HepG2 (cell line): ENCODE results near the gene ABT1. TPM values are rescaled to one million over a fixed set of nuclear protein-coding genes. Genes with fewer than 3 reads are reported as not detected.
A peak's percentile ranks its signal among the peaks of the same experiment; 100 is the strongest.

Experiments
- ELF3 ChIP-seq: IDR thresholded peaks from 2 replicates; pipeline ENCODE4 v1.6.1; 2016; ENCODE audit warnings: missing genetic modification reagents, missing compliant biosample characterization
- HES4 ChIP-seq: sonication (generic); formaldehyde crosslinking; IDR thresholded peaks from 2 replicates; pipeline ENCODE4 v1.9.0; 2021; ENCODE audit warnings: mild to moderate bottlenecking, missing genetic modification reagents, borderline replicate concordance
- HOXA5 ChIP-seq: sonication (generic); formaldehyde crosslinking; IDR thresholded peaks from 2 replicates; pipeline ENCODE4 v1.4.0; 2020; ENCODE audit warnings: missing genetic modification reagents
- KDM5B ChIP-seq: sonication (generic); formaldehyde crosslinking; IDR thresholded peaks from 2 replicates; pipeline ENCODE4 v1.4.0; 2020; ENCODE audit warnings: missing genetic modification reagents, mild to moderate bottlenecking, borderline replicate concordance
- MEF2D ChIP-seq: sonication (generic); formaldehyde crosslinking; IDR thresholded peaks from 2 replicates; pipeline ENCODE4 v1.5.1; 2020; ENCODE audit warnings: mild to moderate bottlenecking, missing genetic modification reagents
- NFE2 ChIP-seq: sonication (generic); formaldehyde crosslinking; IDR thresholded peaks from 2 replicates; pipeline ENCODE4 v1.4.0; 2020; ENCODE audit warnings: missing genetic modification reagents
- NRL ChIP-seq: sonication (generic); formaldehyde crosslinking; IDR thresholded peaks from 2 replicates; pipeline ENCODE4 v1.5.0; 2020; ENCODE audit warnings: missing genetic modification reagents, mild to moderate bottlenecking, moderate library complexity, borderline replicate concordance
- SMAD3 ChIP-seq: sonication (generic); formaldehyde crosslinking; IDR thresholded peaks from 2 replicates; pipeline ENCODE4 v1.4.0; 2020; ENCODE audit warnings: missing genetic modification reagents
- TFDP1 ChIP-seq: IDR thresholded peaks from 2 replicates; pipeline ENCODE4 v1.6.1; 2016; ENCODE audit warnings: missing compliant biosample characterization, missing genetic modification reagents, borderline replicate concordance
- TP53 ChIP-seq: sonication (generic); formaldehyde crosslinking; conservative IDR thresholded peaks from 2 replicates; pipeline ENCODE4 v1.4.0; 2020; ENCODE audit warnings: missing genetic modification reagents
- ZMAT3 ChIP-seq: sonication (generic); formaldehyde crosslinking; conservative IDR thresholded peaks from 2 replicates; pipeline ENCODE4 v1.7.0; 2021; ENCODE audit warnings: missing genetic modification reagents
- ZNF274 ChIP-seq: sonication (generic); formaldehyde crosslinking; IDR thresholded peaks from 2 replicates; pipeline ENCODE4 v1.5.1; 2020; ENCODE audit warnings: mild to moderate bottlenecking, missing genetic modification reagents
- ZNF496 ChIP-seq: sonication (generic); formaldehyde crosslinking; IDR thresholded peaks from 2 replicates; pipeline ENCODE4 v1.8.1; 2023; ENCODE audit warnings: mild to moderate bottlenecking, moderate library complexity, missing genetic modification reagents; ENCODE audit not compliant: insufficient replicate concordance
- ZNF574 ChIP-seq: sonication (generic); formaldehyde crosslinking; IDR thresholded peaks from 2 replicates; pipeline ENCODE4 v1.4.0; 2020; ENCODE audit warnings: missing genetic modification reagents
- ZNF577 ChIP-seq: sonication (generic); formaldehyde crosslinking; IDR thresholded peaks from 2 replicates; pipeline ENCODE4 v1.4.0; 2020; ENCODE audit warnings: mild to moderate bottlenecking, low read depth, missing genetic modification reagents, borderline replicate concordance
- ZSCAN9 ChIP-seq: IDR thresholded peaks from 2 replicates; pipeline ENCODE4 v1.6.1; 2016; ENCODE audit warnings: borderline replicate concordance
- polyA plus RNA-seq, 8 experiments: library from polyadenylated mRNA; depleted of rRNA in 3 of 8; stranded (reverse) in 7 of 8; unstranded in 1 of 8; fragments of >200 nt; fragmentation: Illumina TruSeq in 4 of 8; extraction: Trizol in 4 of 8; gene quantifications; 2 replicates each; pipeline versions ENCODE4 v1.2.1 to v1.2.3, GENCODE V29; 2011 to 2016; ENCODE audit warnings: low read depth in 4 of 8, missing spikeins in 1 of 8, mixed read lengths in 1 of 8; ENCODE audit not compliant: insufficient read depth in 1 of 8
- total RNA-seq, 5 experiments: library from RNA; depleted of rRNA; stranded (reverse); fragments of >200 nt; fragmentation: Illumina TruSeq; extraction: Trizol; gene quantifications; 2 replicates each; pipeline ENCODE4 v1.2.3, GENCODE V29; 2016; ENCODE audit warnings: low read depth in 1 of 5
- TF ChIP-seq, protein P1 (sequence below): sonication (generic); formaldehyde crosslinking; IDR thresholded peaks from 2 replicates; pipeline ENCODE4 v1.4.0; 2020; ENCODE audit warnings: missing genetic modification reagents
- TF ChIP-seq, protein P2 (sequence below): sonication (generic); formaldehyde crosslinking; IDR thresholded peaks from 2 replicates; pipeline ENCODE4 v1.4.0; 2020; ENCODE audit warnings: mild to moderate bottlenecking, missing genetic modification reagents
- TF ChIP-seq, protein P3 (sequence below): IDR thresholded peaks from 2 replicates; pipeline ENCODE4 v1.6.1; 2016; ENCODE audit warnings: control low read depth
- TF ChIP-seq, protein P4 (sequence below): sonication (generic); formaldehyde crosslinking; IDR thresholded peaks from 2 replicates; pipeline ENCODE4 v1.8.0; 2022; ENCODE audit warnings: mild to moderate bottlenecking, missing genetic modification reagents, moderate library complexity

The ABT1 gene
- total and polyA plus RNA-seq, 2 of the 13 experiments (the other 11 are each of a cell fraction or from before 2014, with no cell fraction given), result 38.4 TPM

DNA sequence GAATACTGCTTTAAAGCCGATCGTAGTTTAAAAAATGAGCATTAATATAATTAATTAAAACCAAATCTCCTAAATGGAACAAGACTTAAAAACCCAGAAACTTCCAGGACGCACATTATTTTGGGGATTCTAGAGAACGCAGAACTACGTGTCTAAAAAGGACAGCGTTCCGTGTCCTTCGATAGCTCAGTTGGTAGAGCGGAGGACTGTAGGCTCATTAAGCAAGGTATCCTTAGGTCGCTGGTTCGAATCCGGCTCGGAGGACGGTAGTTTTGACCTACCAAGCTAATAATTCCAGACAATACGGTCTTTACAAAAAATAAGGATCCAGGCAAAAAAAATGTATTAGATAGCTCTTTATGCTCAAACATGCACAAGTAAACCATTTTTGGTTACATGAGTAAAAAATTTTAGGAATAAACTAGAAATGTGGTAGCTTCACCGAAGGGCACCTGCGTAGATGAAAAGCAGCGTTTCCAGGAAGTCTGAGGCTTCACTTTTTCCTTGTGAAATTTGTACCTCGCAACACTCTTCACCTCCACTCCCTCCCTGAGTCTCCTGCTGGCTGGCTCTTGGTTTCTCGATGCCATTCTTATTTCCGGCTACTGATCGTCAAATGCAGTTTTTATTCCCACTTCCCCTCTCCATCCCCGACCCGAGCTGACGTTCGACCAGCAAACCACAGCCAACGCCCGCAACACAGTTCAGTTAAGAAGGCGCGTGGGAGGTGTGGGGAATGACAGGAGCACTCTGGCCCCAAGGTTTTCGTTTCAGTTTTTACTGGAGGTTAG, 19.6 kb upstream of the ABT1 start (continued):
- TF ChIP-seq ZNF496 (CRISPR knock-in tag) (no peak), ZNF577 (no peak), ZSCAN9 (CRISPR knock-in tag) (no peak), ZNF574 (no peak; the same call in 1 of the 2 replicates), HES4 (CRISPR knock-in tag) (no peak), NFE2 (no peak), TP53 (CRISPR knock-in tag) (no peak), NRL (CRISPR knock-in tag) (no peak), HOXA5 (peak; percentile 49; the same call in 1 of the 2 replicates), ZMAT3 (CRISPR knock-in tag) (no peak), MEF2D (CRISPR knock-in tag) (no peak), ZNF274 (no peak), ELF3 (CRISPR knock-in tag) (peak; percentile 71), KDM5B (no peak), TFDP1 (no peak), SMAD3 (peak; percentile 78; the same call in 1 of the 2 replicates)
- TF ChIP-seq, protein P1, sequence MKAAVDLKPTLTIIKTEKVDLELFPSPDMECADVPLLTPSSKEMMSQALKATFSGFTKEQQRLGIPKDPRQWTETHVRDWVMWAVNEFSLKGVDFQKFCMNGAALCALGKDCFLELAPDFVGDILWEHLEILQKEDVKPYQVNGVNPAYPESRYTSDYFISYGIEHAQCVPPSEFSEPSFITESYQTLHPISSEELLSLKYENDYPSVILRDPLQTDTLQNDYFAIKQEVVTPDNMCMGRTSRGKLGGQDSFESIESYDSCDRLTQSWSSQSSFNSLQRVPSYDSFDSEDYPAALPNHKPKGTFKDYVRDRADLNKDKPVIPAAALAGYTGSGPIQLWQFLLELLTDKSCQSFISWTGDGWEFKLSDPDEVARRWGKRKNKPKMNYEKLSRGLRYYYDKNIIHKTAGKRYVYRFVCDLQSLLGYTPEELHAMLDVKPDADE (CRISPR knock-in tag), result no peak
- TF ChIP-seq, protein P2, sequence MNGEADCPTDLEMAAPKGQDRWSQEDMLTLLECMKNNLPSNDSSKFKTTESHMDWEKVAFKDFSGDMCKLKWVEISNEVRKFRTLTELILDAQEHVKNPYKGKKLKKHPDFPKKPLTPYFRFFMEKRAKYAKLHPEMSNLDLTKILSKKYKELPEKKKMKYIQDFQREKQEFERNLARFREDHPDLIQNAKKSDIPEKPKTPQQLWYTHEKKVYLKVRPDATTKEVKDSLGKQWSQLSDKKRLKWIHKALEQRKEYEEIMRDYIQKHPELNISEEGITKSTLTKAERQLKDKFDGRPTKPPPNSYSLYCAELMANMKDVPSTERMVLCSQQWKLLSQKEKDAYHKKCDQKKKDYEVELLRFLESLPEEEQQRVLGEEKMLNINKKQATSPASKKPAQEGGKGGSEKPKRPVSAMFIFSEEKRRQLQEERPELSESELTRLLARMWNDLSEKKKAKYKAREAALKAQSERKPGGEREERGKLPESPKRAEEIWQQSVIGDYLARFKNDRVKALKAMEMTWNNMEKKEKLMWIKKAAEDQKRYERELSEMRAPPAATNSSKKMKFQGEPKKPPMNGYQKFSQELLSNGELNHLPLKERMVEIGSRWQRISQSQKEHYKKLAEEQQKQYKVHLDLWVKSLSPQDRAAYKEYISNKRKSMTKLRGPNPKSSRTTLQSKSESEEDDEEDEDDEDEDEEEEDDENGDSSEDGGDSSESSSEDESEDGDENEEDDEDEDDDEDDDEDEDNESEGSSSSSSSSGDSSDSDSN (CRISPR knock-in tag), result no peak
- TF ChIP-seq, protein P3, sequence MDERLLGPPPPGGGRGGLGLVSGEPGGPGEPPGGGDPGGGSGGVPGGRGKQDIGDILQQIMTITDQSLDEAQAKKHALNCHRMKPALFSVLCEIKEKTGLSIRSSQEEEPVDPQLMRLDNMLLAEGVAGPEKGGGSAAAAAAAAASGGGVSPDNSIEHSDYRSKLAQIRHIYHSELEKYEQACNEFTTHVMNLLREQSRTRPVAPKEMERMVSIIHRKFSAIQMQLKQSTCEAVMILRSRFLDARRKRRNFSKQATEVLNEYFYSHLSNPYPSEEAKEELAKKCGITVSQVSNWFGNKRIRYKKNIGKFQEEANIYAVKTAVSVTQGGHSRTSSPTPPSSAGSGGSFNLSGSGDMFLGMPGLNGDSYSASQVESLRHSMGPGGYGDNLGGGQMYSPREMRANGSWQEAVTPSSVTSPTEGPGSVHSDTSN (CRISPR knock-in tag), result no peak
- TF ChIP-seq, protein P4, sequence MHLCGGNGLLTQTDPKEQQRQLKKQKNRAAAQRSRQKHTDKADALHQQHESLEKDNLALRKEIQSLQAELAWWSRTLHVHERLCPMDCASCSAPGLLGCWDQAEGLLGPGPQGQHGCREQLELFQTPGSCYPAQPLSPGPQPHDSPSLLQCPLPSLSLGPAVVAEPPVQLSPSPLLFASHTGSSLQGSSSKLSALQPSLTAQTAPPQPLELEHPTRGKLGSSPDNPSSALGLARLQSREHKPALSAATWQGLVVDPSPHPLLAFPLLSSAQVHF (CRISPR knock-in tag), result no peak
